Measurements from ENCODE around the gene FAM168B.
A peak's percentile ranks its signal among the peaks of the same experiment; 100 is the strongest.

The FAM168B gene

DNA sequence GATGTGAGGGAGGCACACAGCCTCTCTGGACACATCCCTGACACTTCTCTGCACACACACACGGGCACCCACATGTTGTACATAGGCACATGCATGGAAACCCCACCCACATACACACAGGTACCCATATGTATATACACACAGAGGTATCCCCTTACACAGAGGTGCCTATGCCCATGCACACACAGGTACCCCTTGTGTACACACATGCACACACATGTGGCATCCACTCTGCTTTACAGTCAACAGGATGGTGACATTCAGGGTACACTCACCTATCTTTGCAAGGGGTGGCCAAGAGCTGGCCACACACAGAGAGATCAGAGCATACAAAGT, 59.5 kb downstream of the FAM168B start:
- no peaks in the 10 kb centered on the region for H3K36me3 Mint-ChIP-seq
- DNase-seq (ENCODE audit: low spot score in 2 of 2) (peak in 1 of 2 donors; percentile 46), ATAC-seq (no peak)
- H3K4me1 Mint-ChIP-seq: no peaks in the 10 kb centered on the region
- H3K27ac Mint-ChIP-seq: no peak overlapping the region
- H3K4me3 Mint-ChIP-seq: no peak overlapping the region
- no peaks in the 10 kb centered on the region for H3K9me3 Mint-ChIP-seq

DNA sequence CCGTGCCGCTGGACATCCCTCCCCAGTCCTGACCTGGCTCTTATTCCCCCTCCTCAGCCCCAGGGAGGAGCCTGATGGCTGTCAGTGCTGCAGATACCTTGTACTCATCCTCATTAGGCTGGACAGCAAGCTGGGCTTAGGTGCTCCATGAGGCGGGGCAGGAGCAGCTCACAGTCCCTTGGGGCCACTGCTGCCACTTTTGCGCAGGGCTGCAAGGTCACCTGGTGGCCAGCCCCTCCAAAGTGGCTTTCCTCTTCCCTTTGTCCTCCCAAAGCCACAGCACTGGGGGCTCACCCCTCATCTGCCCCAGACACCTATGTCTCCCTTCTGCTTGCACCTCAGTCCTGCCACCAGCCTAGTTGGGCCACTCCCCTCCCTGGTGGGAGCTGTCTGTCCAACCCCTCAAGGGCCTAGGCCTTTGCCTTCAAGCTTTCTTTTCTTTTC, 60.8 kb downstream of the FAM168B start:
- no peak for ATAC-seq
- H3K27ac Mint-ChIP-seq: peak overlapping the region; percentile 81

DNA sequence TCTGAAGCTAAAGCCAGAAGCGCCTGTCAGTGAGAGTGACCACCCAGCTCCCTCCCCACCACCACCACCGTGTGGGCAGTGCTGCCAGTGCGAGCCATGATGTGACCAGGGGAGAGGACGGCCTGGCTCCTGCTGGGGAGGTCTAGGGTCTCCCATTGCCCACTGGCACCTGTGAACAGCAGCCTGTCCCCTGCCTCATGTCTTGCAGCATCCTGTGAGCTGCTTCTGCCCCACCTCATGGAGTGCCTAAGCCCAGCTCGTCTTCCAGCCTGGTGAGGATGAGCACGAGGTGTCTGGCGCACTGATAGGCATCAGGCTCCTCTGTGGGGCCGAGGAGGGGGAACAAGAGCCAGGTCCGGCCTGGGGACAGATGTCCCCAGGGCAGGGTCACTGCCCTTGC, 61.4 kb downstream of the FAM168B start:
- no peaks in the 10 kb centered on the region for H3K36me3 Mint-ChIP-seq
- no peaks in the 10 kb centered on the region for H3K4me1 Mint-ChIP-seq
- H3K9me3 Mint-ChIP-seq: no peaks in the 10 kb centered on the region
- ATAC-seq (no peak), DNase-seq (ENCODE audit: low spot score in 2 of 2) (peak in 1 of 2 donors; percentile 43)
- H3K4me3 Mint-ChIP-seq: no peak overlapping the region
- no peak overlapping the region for H3K27ac Mint-ChIP-seq

More for the DNA sequence above, 60.8 kb downstream of the FAM168B start:
- H3K36me3 Mint-ChIP-seq: no peaks in the 10 kb centered on the region
- no peak overlapping the region for H3K4me3 Mint-ChIP-seq
- H3K9me3 Mint-ChIP-seq: no peaks in the 10 kb centered on the region
- DNase-seq (ENCODE audit: low spot score in 2 of 2): peak in 1 of 2 donors; percentile 41
- no peaks in the 10 kb centered on the region for H3K4me1 Mint-ChIP-seq

DNA sequence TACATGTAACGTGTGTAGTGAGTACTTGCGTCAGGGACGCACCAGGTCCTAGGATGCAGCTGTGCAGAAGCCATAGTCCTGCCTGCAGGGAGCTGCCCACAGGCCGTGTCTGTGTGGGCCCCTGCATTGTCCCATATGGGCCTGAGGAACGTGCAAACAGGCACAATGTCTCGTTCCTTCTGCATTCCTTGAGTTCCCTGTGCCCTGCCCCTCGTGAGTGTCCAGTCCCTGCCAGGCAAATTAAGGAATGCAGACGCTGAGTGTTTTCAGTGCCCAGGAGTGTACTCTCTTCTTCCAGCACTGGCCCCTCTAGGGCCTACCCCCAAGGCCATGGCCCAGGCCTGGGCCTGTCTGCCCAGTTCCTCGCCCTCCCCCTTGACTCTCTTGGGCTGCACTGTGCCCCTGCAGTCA, 61.8 kb downstream of the FAM168B start:
- Mint-ChIP-seq H3K36me3 (no peaks in the 10 kb centered on the region), H3K27ac (no peak overlapping the region), H3K9me3 (no peaks in the 10 kb centered on the region), H3K4me3 (no peak overlapping the region), H3K4me1 (no peaks in the 10 kb centered on the region)
- ATAC-seq (no peak), DNase-seq (ENCODE audit: low spot score in 2 of 2) (no peak)

DNA sequence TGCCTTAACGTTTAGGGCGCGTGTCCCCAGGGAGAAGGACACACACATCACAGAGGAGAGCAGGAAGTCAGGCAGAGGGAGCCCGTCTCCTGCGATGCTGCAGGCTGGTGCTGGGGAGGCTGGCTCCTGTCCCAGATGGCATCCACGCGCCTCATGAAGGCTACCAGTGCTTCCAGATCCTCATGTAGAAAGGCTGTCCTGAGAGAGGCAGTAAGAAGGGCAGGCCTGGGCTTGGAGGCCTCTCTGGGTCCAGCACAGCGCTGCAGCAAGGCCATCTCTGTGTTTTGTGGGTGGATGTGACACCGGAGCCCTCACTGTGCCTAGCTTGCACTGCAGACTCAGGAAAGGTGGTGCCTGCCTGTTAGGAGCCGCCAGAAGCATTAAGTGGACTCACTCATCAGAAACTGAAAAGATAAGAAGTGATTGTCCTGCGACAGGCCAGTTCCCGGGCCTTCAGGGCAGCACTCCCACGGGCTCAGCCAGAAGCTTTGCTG, 62.7 kb downstream of the FAM168B start:
- ATAC-seq (no peak), DNase-seq (ENCODE audit: low spot score in 2 of 2) (peak in 1 of 2 donors; percentile 39)
- Mint-ChIP-seq H3K4me1 (no peaks in the 10 kb centered on the region), H3K4me3 (no peak overlapping the region), H3K27ac (no peak overlapping the region), H3K9me3 (no peaks in the 10 kb centered on the region), H3K36me3 (no peaks in the 10 kb centered on the region)

DNA sequence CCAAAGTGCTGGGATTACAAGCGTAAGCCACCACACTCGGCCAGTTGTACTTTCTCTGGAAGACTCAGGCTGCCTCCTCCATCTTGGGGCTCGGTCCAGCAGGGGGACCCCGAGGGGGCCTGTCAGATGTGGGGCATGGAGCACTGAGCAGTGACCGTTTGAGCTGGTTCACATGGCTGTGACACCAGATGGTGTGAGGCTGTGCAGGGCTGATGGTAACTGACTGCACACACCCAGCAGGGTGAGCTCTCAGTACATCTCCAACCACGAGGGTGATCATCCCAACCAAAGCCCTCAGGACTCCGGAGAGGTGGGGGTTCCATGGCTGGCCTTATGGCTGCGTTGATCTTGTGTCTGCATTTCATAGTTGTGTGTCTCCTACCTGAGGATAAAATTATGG, 63.4 kb downstream of the FAM168B start:
- DNase-seq (ENCODE audit: low spot score in 2 of 2) (peak in 1 of 2 donors; percentile 36), ATAC-seq (no peak)
- no peak overlapping the region for H3K27ac Mint-ChIP-seq

DNA sequence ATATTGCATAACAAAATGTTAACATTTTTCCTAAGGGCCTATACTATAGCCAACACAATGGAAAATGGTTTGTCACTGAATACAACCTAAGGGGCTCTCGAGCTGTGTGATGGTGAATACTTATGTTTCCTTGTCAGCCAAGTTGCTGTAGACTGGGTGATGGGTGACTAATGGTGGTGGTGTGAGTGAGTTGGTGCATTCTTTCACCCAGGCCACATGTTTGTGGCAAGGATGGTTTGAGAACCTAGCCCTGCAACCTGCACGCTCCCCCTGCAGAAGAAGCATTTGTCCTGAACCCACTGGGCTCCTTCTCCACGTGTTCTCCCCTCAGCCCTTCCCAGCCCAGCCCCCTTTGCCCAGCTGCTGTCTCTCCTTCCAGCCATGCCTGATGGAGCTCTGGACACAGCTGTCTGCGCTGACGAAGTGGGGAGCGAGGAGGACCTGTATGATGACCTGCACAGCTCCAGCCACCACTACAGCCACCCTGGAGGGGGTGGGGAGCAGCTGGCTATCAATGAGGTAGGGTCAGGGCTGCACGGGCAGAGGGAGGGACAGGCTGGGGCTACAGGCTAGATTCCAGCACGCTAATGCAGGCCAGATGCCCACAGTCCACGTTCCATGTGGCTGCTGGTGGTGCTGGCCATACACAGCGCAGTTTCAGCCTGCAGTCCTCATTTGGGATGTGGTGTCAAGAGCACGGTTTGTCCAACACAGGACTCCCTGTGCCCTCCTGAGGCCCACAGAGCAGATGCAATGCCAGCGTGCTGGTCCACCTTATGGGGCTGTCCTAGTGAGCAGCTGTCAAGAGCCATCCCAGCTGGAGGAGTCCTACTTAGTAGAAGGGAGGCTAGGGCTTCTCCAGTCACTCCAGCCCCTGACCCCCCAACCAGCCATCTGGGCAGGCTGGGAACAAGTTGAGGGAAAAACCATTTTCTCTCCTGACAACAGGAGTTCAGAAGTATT, 65.4 kb downstream of the FAM168B start:
- Mint-ChIP-seq H3K9me3 (no peaks in the 10 kb centered on the region), H3K27ac (no peak overlapping the region), H3K36me3 (no peaks in the 10 kb centered on the region), H3K4me3 (no peak overlapping the region), H3K4me1 (no peaks in the 10 kb centered on the region)
- ATAC-seq (no peak), DNase-seq (ENCODE audit: low spot score in 2 of 2) (peak in 1 of 2 donors; percentile 38)

More for the DNA sequence above, 63.4 kb downstream of the FAM168B start:
- Mint-ChIP-seq H3K36me3 (no peaks in the 10 kb centered on the region), H3K4me1 (no peaks in the 10 kb centered on the region), H3K9me3 (no peaks in the 10 kb centered on the region), H3K4me3 (no peak overlapping the region)

DNA sequence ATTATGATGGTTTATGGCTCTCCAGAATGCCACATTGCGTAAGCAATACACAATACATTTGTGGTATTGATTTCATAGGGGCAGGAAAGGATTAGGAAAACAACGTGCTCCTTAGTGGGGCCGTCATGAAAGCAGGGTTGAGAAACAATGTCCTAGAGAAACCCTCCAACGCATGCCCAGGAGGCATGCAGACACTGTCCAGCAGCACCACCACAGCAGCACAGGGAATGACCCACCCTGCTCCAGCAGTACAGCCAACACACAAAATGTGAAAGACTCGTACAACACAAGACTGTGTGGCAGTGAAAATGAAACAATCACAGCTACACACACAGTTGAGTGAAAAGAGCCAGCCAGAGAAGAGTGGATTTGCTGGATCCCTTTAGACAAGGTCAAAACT, 66.3 kb downstream of the FAM168B start:
- ATAC-seq (no peak), DNase-seq (ENCODE audit: low spot score in 2 of 2) (no peak)
- H3K4me3 Mint-ChIP-seq: no peak overlapping the region
- no peaks in the 10 kb centered on the region for H3K4me1 Mint-ChIP-seq
- no peaks in the 10 kb centered on the region for H3K9me3 Mint-ChIP-seq
- no peaks in the 10 kb centered on the region for H3K36me3 Mint-ChIP-seq
- no peak overlapping the region for H3K27ac Mint-ChIP-seq

DNA sequence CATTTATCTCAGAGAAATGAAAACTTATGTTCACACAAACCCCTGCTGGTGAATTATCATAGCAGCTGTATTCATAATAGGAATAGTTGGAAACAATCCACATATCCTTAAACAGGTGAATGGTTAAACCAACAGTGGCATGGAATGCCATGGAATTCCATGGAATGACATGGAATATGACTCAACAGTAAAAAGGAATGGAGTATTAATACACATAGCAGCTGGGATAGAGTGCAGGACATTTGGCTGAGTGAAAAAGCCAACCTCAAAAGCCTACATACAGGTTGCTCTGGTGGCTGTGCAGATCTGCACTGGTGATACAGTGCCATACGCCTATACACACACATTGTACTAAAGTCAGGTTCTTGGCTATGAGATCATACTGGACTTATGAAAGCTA, 69.5 kb downstream of the FAM168B start:
- H3K4me1 Mint-ChIP-seq: no peaks in the 10 kb centered on the region
- H3K4me3 Mint-ChIP-seq: no peak overlapping the region
- no peaks in the 10 kb centered on the region for H3K9me3 Mint-ChIP-seq
- no peaks in the 10 kb centered on the region for H3K36me3 Mint-ChIP-seq
- no peak for ATAC-seq
- H3K27ac Mint-ChIP-seq: no peak overlapping the region
- DNase-seq (ENCODE audit: low spot score in 2 of 2): no peak

DNA sequence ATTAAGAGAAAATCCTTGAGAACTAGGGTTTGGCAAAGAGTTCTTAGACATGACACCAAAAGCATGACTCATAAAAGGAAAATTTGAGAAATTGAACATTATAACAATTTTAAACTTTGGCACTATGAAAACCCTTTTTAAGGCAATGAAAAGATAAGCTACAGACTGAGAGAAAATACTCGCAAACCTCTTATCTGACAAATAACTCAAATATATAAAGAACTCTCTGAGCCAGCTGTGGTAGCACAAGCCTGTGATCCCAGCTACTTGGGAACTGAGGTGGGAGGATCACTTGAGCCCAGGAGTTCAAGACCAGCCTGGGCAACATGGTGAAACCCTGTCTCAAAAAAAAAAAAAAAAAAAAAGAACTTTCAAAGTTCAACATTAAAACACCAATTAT, 70.5 kb downstream of the FAM168B start:
- ATAC-seq (no peak), DNase-seq (ENCODE audit: low spot score in 2 of 2) (no peak)
- no peak overlapping the region for H3K4me3 Mint-ChIP-seq
- H3K9me3 Mint-ChIP-seq: no peaks in the 10 kb centered on the region
- no peaks in the 10 kb centered on the region for H3K36me3 Mint-ChIP-seq
- H3K27ac Mint-ChIP-seq: no peak overlapping the region
- no peaks in the 10 kb centered on the region for H3K4me1 Mint-ChIP-seq

DNA sequence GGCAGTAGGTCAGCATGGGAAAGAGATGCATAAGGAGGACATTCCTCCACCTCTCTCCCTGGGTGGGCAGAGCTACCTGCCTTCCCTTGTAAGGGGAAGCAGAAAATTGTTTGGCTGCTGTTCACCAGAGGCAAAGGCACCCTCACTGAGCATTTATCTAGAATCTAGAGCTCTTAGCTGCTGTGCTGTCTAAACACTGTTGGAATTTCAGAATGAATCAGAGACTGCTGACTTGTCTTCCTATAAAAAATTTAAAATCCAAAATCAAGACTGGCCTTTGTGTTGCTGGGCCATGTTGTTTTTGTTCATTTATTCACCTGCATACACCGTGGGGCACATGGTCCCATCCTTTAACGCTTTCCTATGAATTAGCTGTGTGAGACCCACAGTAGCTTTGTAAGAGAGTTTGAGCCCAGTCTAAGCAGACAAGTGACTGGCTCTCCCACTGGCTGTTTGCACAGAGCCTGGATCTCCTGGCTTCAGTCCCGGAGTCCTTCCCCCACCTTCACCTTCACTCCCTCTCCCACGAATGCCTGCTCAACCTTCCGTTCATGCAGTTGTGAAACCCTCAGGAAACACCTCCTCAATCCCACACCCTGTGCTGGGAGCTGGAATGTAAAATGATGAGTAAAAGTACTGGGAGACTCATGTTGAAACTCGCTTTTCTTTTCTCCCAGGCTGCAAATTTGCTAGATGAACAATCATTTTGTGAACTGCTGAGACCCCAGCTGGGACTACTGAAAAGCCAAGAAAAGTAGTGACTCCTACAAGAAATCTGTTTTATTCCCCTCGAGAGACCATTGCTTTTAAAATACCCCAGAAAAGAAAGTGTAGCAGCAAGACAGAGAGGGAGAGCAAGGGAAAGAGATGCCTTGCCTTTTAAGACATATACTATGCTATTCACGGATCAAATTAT, 76.2 kb downstream of the FAM168B start:
- H3K36me3 Mint-ChIP-seq: no peaks in the 10 kb centered on the region
- H3K4me1 Mint-ChIP-seq: no peaks in the 10 kb centered on the region
- no peak overlapping the region for H3K4me3 Mint-ChIP-seq
- no peaks in the 10 kb centered on the region for H3K9me3 Mint-ChIP-seq
- DNase-seq (ENCODE audit: low spot score in 2 of 2) (no peak), ATAC-seq (no peak)
- H3K27ac Mint-ChIP-seq: no peak overlapping the region

DNA sequence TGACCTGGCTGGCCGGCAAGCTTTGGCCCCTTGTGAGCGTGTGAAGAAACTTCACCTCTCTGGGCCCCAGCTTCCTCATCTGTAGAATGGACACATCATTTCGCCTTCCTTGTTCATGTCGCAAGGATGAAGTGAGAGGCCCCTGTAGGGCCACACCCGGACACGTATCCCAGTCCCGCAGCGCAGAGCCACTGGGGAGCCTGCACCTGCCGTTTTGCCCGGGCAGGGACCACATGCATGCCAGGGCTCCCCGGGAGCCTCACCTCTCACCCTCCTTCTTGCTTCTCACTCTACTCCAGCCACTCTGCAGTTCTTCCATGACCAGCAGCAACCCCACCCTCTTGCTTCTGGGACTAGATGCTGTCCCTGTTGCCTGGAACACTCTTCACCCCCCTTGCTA, 77.5 kb downstream of the FAM168B start:
- H3K27ac Mint-ChIP-seq: no peak overlapping the region
- ATAC-seq (no peak), DNase-seq (ENCODE audit: low spot score in 2 of 2) (no peak)
- peaks cover 8% of the 10 kb centered on the region for H3K4me1 Mint-ChIP-seq
- H3K36me3 Mint-ChIP-seq: no peaks in the 10 kb centered on the region
- H3K4me3 Mint-ChIP-seq: no peak overlapping the region
- no peaks in the 10 kb centered on the region for H3K9me3 Mint-ChIP-seq

DNA sequence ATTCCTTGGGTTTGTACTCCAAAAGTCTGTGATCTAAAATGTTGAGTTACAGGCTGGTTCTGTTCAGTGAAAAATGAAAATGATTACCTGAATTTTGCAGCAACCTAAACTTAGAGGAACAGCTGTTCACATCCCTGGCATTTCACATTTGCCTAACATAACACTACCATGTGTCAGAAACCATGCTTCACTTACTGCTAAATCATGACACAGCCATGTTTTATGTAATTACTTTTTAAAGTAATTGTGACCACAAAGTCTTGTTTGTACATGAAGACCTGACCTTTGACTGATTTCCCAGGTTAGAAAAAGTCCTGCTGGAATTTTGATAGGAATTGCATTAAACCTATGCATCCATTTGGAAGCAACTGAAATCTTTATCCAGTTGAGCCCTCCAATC, 79.1 kb downstream of the FAM168B start:
- H3K4me3 Mint-ChIP-seq: no peak overlapping the region
- H3K36me3 Mint-ChIP-seq: no peaks in the 10 kb centered on the region
- no peak for ATAC-seq
- peaks cover 24% of the 10 kb centered on the region for H3K4me1 Mint-ChIP-seq
- no peak overlapping the region for H3K27ac Mint-ChIP-seq
- no peaks in the 10 kb centered on the region for H3K9me3 Mint-ChIP-seq
- DNase-seq (ENCODE audit: low spot score in 2 of 2): no peak

DNA sequence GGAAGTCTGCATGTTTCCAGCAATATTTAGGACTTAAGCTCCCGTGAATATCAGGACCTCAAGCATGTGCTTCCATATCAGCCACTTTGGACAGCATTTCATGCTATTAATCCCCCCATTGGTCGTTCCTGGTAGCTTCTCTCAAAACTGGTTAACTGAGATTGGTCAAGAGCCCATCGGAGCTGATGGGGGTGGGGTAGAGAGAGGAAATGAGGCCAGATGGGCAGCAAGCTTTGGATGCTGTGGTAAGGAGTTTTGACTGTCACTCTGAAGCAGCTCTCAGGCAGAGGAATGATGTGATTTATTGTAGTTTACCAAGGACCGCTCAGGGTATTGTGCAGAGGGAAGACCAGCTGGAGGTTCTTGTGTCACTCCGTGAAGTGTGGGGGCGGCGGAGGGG, 81.8 kb downstream of the FAM168B start:
- Mint-ChIP-seq H3K4me1 (peaks cover 27% of the 10 kb centered on the region), H3K4me3 (no peak overlapping the region), H3K9me3 (no peaks in the 10 kb centered on the region), H3K36me3 (no peaks in the 10 kb centered on the region), H3K27ac (no peak overlapping the region)
- no peak for DNase-seq (ENCODE audit: low spot score in 2 of 2)
- no peak for ATAC-seq

DNA sequence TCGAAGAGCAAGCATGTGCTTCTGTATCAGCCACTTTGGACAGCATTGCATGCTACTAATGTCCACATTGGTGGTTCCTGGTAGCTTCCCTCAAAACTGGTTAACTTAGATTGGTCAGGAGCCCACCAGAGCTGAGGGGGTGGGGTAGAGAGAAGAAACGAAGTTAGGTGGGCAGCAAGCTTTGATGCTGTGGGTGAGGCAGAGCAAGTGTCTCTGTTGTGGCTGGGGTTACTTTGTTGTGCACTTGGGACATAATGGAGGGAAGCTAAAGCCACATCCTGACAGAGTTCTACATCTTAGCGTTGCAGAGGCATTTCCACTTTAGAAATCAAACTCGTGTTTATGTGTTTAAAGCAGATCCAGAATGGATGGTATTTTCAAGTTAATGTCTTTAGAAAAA, 82.7 kb downstream of the FAM168B start:
- H3K27ac Mint-ChIP-seq: peak overlapping the region; percentile 74
- H3K9me3 Mint-ChIP-seq: no peaks in the 10 kb centered on the region
- H3K4me3 Mint-ChIP-seq: no peak overlapping the region
- H3K36me3 Mint-ChIP-seq: no peaks in the 10 kb centered on the region
- DNase-seq (ENCODE audit: low spot score in 2 of 2): no peak
- peaks cover 27% of the 10 kb centered on the region for H3K4me1 Mint-ChIP-seq
- peak; percentile 50 for ATAC-seq

Measured in stimulated activated effector memory CD8-positive, alpha-beta T cell treated with anti-CD3 and anti-CD28 coated beads, Interleukin-12 subunit alpha, Interleukin-12 subunit beta, amount 100 ng/mL, for 72 hours (primary cell).